HG02970 (cell line): ENCODE results near the gene MPP3.
"Not testable (repeated sequence)": the region's sequence is repeated elsewhere in the genome, so short reads cannot be mapped to it uniquely, and the experiment has no call there.

Experiments
- ATAC-seq: cut with Tn5 transposase; IDR thresholded peaks from one replicate; pipeline ENCODE4 v1.9.1; 2021; ENCODE audit warnings: mild to moderate bottlenecking, moderate library complexity, moderate number of reproducible peaks; ENCODE audit not compliant: unreplicated experiment, low FRiP score

The MPP3 gene

GRCh38 chr17:43861960-43862359 is 29.0 kb upstream of the MPP3 start:
- no peak for ATAC-seq

GRCh38 chr17:43860927-43861622 is 28.1 kb upstream of the MPP3 start:
- no peak for ATAC-seq

DNA sequence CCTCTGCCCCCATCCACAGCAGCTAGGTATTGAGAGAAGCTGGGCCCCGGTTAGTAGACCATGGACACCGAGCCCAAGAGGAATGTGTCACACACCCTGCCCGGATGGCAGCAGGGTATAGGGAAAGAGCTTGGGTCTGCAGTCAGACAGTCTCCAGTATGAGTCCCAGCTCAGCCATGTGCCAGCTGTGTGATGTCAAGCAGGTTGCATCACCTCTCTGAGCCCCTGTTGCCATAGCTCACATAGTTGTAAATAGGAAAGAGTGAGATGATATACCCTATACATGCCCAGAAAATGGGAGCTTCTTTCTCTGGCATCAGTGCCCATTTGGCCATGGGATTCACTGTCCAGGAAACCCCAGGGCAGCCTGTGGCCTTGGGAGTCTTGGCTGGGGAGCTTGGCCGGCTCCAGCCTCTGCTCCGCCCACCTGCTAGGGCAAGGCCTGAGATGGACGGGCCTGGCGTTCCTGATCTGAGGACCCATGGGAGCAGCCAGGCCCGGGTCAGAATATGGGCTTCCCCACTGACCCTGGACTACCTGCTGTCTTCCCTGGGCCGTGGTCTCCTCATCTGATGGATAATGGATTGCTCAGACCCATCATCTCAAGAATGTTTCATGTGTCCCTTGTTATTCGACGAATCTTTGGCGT is 27.3 kb upstream of the MPP3 start:
- no peak for ATAC-seq

GRCh38 chr17:43857957-43858600 is 25.1 kb upstream of the MPP3 start:
- ATAC-seq = no peak

DNA sequence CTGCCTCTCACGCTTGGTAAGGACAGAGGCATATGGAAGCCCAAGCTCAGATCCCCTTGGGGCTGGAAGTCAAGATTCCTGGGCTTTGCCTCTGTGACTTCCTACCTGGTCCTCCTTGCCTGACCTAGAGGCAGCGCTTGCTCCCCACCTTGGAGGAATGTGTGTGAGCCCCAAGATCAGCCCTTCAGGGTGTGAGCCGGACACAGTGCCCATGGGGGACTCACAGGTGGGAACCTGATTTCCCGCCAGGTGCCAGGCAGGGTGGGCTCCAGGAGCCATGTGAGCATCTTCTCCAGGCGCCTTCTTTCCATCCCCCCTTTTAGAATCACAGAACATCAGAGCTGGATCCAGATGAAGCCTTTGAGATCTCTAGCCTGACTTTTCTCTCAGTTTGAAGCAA is 24.2 kb upstream of the MPP3 start:
- no peak for ATAC-seq

GRCh38 chr17:43856141-43856540 is 23.2 kb upstream of the MPP3 start:
- ATAC-seq = no peak

DNA sequence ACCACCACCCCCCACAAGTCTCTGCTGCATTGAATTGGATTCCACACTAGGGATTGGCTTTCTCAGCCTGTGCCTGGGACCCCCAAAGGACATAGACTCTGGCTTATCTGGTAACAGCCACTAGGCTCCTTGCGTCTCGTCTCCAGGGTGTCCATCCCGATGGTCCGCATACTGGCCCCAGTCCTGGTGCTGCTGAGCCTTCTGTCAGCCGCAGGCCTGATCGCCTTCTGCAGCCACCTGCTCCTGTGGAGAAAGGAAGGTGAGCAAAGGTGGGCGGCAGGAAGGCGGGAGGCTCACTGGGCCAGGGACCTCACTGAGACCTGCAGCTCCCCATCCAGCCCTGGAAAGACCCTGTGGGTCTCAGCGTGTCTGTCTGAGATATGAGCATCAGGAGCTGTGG is 22.1 kb upstream of the MPP3 start:
- ATAC-seq = no peak

- ATAC-seq = no peak
These were observed 21.6 kb upstream of the MPP3 start for GRCh38 chr17:43854498-43854897.

DNA sequence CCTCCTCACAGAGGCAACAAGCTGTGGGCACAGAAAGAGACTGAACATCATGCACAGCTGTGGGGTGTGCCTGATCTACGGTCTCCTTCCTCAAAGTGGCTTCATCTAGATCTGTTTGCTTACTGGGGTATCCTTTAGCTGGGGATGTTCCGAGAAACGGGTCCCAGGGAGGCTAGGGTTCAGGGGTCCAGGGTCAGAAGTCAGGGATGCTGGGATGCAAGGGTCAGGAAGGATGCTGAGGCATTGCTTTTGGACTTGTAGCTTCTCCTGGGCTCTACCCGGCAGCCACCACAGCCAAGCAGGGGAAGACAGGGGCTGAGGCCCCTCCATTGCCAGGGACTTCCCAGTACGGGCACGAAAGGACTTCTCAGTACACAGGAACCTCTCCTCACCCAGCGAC is 20.6 kb upstream of the MPP3 start:
- ATAC-seq = no peak

DNA sequence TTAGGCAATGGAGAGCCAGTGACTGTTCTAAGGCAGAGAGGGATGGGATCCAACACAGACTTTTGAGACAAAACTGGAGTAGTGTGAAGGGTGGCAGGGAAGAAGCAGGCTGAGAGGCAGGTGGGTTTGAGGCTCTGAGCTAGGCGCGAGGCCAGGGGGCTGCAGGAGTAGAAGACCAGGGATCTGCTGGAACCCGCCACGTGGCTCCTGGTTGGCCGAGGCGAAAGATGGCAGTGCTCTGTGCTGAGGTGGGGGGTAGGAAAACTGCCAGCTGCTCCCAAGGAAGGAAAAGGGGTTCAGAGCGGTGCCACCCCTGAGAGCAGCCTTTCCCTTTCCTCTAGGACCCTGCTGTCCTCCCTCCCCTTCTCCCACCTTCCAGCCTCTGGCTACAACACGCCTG is 19.6 kb upstream of the MPP3 start:
- no peak for ATAC-seq

DNA sequence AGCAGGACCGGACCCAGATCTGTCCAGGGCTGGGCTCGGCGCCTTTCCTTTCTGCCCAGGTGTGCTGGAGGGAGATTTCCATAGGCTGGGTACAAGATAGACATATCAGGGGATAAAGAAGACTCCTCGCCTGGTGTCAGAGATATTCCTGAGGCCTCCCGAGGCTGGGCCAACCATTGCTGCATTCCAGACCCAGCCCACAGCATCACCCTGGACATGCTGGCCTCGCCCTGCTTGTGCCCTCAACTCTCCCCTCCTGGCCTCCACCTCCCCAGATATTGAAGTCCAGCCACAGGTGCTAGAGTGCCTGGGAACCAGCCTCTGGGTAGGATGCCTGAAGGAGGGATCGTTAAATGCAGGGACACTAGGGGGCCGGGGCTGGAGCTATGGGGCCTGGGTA is 16.2 kb upstream of the MPP3 start:
- ATAC-seq = no peak

- no peak for ATAC-seq
These were observed 15.7 kb upstream of the MPP3 start for GRCh38 chr17:43848601-43849000.

DNA sequence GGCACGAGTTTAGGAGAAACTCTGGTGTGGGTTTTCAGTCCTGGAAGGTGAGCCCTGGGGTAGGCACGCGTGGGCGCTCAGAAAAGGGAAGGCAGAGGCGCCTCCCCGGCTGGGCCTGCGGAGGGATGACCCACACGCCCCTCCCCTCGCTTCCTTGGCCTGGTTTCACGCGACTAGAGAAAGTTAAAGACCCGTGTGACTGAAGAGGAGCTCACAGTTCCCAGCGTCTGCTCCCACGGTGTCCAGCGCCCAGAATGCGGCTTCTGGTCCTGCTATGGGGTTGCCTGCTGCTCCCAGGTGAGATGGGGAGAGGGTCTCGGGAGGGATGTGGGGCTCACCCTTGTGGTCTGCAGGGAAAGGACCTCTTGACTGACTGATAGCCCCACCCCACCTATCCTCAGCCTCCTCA is 14.0 kb upstream of the MPP3 start, which contains the start of gene CD300LG:
CD300LG (plus strand) TSS at position 214 of the 409 bp plus-strand sequence; CDS start at position 255, 41 bp downstream.
- ATAC-seq = no peak

DNA sequence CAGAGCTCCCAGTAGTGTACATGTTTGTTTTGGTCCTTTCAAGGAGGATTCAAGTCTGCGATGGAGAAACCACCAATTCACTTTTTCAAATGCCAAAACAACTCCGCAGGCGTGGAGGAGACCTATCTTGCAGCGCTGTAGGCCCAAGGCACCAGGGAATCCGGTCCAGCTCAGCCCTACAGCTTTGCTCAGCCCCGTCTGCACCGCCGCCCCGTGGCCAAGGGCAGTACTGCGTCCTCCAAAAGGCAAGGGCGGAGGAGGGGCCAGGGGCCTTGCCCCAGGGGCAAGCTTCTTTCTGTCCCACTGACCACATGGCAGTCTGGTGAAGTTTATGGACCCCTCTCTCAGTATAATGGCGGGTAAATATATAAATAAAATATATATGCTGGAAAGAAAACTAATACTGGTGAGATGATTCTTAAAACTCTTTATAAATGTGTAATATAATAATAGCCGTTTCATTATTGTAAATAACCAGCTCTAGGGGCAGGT is 13.3 kb upstream of the MPP3 start:
- no peak for ATAC-seq

GRCh38 chr17:43845766-43846165 is 12.8 kb upstream of the MPP3 start:
- no peak for ATAC-seq

- no peak for ATAC-seq
These were observed 11.3 kb upstream of the MPP3 start for GRCh38 chr17:43844241-43844640.

DNA sequence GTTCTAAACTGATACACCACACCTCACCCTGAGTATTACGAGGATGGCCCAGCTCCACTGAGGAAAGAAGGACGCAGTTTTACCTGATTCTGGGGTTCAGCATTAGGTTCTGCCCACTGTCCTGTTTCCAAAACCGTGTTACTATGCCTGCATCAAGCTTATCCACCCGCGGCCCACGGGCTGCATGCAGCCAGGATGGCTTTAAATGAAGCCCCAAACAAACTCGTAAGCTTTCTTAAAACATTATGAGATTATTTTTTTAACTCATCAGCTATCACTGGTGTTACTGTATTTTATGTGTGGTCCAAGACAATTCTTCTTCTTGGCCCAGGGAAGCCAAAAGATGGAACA is 10.0 kb upstream of the MPP3 start:
- no peak for ATAC-seq

GRCh38 chr17:43842091-43842974 is 9.4 kb upstream of the MPP3 start:
- not testable (repeated sequence) for ATAC-seq

DNA sequence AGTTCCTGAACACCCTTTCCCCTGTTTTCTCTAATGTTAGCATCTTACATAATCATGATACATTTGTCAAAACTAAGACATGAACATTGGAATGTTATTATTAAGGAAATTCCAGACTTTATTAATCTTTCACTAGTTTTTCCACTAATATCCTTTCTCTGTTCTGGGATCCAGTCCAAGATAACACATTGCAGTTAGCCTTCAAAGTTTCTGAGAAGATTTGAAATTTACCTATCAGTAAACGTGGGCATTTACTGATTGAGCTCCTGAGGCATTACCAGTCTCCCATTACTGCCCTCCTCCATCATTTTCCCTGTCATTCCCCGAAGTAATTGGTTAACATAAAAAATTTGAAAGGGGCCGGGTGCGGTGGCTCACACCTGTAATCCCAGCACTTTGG is 8.3 kb upstream of the MPP3 start:
- ATAC-seq = no peak

DNA sequence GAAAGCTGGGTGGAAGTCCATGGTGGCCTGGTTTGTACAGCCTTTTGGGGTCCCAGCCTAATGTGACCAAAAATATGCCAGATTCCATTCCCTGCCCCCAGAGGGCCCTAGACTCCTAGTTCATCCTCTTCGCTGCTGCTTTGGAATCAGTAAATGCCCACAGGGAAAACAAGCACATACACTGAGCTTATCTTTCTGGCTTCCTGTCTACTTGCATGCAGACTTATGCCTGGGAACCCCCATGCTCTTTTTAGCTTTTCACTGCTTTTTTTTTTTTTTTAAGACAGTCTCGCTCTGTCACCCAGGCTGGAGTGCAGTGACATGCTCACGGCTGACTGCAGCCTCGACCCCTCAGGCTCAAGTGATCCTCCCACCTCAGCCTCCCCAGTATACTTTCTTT is 7.9 kb upstream of the MPP3 start:
- no peak for ATAC-seq

DNA sequence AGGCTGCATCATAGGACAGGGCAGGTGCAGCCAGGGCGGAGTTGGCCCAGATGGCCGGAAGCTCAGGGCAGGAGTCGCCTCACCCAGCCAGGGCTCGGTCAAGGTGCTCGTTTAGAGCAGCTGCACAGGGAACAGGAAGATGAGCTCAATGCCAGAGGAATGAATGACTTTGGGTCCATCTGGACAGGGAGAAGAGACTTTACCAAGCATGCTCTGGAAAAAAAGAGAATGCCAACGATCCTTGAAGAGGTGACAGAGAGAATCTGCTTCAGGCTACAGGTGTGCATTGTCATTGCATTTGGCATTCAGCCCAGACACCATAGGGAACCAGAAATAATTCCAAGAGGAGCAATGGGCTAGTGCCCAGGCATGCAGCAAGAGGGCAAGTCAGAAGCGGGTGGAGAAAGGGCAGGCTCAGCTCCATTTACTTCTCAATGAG is 6.7 kb upstream of the MPP3 start:
- no peak for ATAC-seq
